ENCODE measurements around the gene NANOG. TPM values are rescaled to one million over a fixed set of nuclear protein-coding genes. Genes with fewer than 3 reads are reported as not detected.
"Not testable (repeated sequence)": the region's sequence is repeated elsewhere in the genome, so short reads cannot be mapped to it uniquely, and the experiment has no call there.

Gene NANOG
- total RNA-seq, 1 donor from 2014 or later = not detected

DNA sequence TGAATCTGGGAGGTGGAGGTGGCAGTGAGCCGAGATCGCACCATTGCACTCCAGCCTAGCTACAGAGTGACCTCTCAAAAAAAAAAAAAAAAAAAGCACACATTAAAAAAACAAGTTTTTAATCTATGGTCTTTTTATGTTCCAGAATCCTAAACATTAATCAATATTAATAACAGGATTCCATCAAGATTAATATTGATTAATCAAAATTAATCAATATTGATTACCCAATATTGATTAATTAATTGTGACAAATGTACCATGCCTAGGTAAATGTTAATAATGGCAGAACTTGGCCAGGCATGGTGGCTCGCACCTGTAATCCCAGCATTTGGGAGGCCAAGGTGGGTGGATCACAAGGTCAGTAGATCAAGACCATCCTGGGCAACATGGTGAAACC lies 7.9 kb upstream of the NANOG start:
- Mint-ChIP-seq H3K4me3 (no peak overlapping the region), H3K36me3 (ENCODE audit: low read depth) (no peaks in the 10 kb centered on the region), H3K9me3 (no peaks in the 10 kb centered on the region), H3K27ac (no peak overlapping the region), H3K27me3 (peaks cover 6% of the 10 kb centered on the region), H3K4me1 (no peaks in the 10 kb centered on the region)
- intact Hi-C loops (cut with micrococcal nuclease) = no loop called here
- ChIA-PET POLR2A (no interaction called here), CTCF (interaction anchor here (1.0 kb wide), 1 partner anchor 52 kb away, joined by 4 read pairs; no protein-coding TSS in a partner anchor)
- DNase-seq = no peak
- ATAC-seq (ENCODE audit: low read depth) = no peak
- TF ChIP-seq, protein P1, sequence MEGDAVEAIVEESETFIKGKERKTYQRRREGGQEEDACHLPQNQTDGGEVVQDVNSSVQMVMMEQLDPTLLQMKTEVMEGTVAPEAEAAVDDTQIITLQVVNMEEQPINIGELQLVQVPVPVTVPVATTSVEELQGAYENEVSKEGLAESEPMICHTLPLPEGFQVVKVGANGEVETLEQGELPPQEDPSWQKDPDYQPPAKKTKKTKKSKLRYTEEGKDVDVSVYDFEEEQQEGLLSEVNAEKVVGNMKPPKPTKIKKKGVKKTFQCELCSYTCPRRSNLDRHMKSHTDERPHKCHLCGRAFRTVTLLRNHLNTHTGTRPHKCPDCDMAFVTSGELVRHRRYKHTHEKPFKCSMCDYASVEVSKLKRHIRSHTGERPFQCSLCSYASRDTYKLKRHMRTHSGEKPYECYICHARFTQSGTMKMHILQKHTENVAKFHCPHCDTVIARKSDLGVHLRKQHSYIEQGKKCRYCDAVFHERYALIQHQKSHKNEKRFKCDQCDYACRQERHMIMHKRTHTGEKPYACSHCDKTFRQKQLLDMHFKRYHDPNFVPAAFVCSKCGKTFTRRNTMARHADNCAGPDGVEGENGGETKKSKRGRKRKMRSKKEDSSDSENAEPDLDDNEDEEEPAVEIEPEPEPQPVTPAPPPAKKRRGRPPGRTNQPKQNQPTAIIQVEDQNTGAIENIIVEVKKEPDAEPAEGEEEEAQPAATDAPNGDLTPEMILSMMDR (IDR thresholded peaks at IDR 0.05) = no peak

DNA sequence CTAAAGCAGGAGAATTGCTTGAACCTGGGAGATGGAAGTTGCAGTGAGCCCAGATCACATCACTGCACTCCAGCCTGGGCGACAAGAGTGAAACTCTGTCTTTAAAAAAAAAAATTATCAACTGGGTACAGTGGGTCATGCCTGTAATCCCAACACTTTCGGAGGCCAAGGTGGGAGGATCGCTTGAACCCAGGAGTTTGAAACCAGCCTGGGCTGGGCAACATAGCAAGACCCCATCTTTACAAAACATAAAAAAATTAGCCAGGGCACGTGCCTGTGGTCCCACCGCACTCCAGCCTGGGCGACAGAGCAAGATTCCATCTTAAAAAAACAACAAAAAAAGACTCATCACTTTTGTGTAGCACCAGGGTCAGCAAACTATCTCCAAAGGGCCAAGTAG lies 7.1 kb upstream of the NANOG start:
- H3K4me1 Mint-ChIP-seq = no peaks in the 10 kb centered on the region
- H3K9me3 Mint-ChIP-seq = no peaks in the 10 kb centered on the region
- ChIA-PET POLR2A (no interaction called here), CTCF (no interaction called here)
- no peak overlapping the region for H3K27ac Mint-ChIP-seq
- DNase-seq = no peak
- H3K4me3 Mint-ChIP-seq = no peak overlapping the region
- no peaks in the 10 kb centered on the region for H3K36me3 Mint-ChIP-seq (ENCODE audit: low read depth)
- peaks cover 7% of the 10 kb centered on the region for H3K27me3 Mint-ChIP-seq
- ATAC-seq (ENCODE audit: low read depth) = no peak
- intact Hi-C loops (cut with micrococcal nuclease) = no loop called here
- TF ChIP-seq, protein P1 (IDR thresholded peaks at IDR 0.05) = no peak

- peaks cover 11% of the 10 kb centered on the region for H3K27me3 Mint-ChIP-seq
- H3K27ac Mint-ChIP-seq; H3K9me3 Mint-ChIP-seq; H3K36me3 Mint-ChIP-seq (ENCODE audit: low read depth); H3K4me1 Mint-ChIP-seq; DNase-seq; H3K4me3 Mint-ChIP-seq; intact Hi-C loops (cut with micrococcal nuclease); CTCF ChIA-PET; POLR2A ChIA-PET; ATAC-seq (ENCODE audit: low read depth): not testable (repeated sequence)
Observed at GRCh38 chr12:7783433-7783832, 5.8 kb upstream of the NANOG start.

GRCh38 chr12:7784701-7785100 lies 4.5 kb upstream of the NANOG start:
- POLR2A ChIA-PET = no interaction called here
- no peak for DNase-seq
- peaks cover 12% of the 10 kb centered on the region for H3K27me3 Mint-ChIP-seq

DNA sequence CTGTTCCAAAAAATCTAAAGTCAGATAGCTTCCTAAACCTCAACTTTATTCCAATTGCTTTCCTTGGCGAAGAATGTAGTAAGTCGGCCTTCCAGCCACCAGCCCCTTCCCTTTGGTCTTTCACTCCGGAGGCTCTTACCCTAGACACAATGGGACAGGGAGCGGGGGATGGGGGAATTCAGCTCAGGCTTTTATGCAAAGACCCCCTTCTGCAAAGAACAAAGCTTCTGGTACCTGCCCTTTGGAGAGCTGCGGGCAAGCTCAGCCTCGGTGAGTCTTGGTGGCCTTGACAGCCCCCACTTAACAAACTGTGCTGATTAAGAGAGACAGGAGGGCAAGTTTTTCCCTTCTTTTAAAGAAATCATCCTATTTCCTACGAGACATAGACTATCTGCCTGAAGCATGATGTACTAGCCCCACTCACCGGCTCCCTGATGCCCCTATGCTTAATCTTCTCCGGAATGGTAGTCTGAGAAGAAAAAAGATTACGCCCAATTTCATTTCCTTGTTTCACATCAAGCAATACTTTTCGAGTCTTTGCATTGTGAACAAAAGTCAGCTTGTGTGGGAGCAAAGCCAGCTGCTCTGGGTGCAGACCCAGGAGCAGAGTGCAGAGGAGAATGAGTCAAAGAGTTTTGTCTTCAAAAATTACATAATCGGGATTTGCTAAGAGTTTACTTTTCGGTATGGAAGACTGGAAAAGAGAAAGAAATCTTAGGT lies 1.5 kb upstream of the NANOG start:
- no peaks in the 10 kb centered on the region for H3K36me3 Mint-ChIP-seq (ENCODE audit: low read depth)
- H3K9me3 Mint-ChIP-seq = no peaks in the 10 kb centered on the region
- intact Hi-C loops (cut with micrococcal nuclease) = no loop called here
- no peak overlapping the region for H3K27ac Mint-ChIP-seq
- TF ChIP-seq, protein P1 (IDR thresholded peaks at IDR 0.05) = no peak
- H3K4me3 Mint-ChIP-seq = no peak overlapping the region
- DNase-seq (no peak), ATAC-seq (ENCODE audit: low read depth) (no peak)
- ChIA-PET POLR2A (no interaction called here), CTCF (no interaction called here)
- H3K4me1 Mint-ChIP-seq = no peaks in the 10 kb centered on the region
- H3K27me3 Mint-ChIP-seq = peaks cover 12% of the 10 kb centered on the region

More at GRCh38 chr12:7784701-7785100, 4.5 kb upstream of the NANOG start:
- Mint-ChIP-seq H3K27ac (no peak overlapping the region), H3K9me3 (no peaks in the 10 kb centered on the region), H3K36me3 (ENCODE audit: low read depth) (no peaks in the 10 kb centered on the region), H3K4me3 (no peak overlapping the region), H3K4me1 (no peaks in the 10 kb centered on the region)
- CTCF ChIA-PET = no interaction called here
- no peak for ATAC-seq (ENCODE audit: low read depth)
- TF ChIP-seq, protein P1 (IDR thresholded peaks at IDR 0.05) = no peak
- intact Hi-C loops (cut with micrococcal nuclease) = no loop called here

DNA sequence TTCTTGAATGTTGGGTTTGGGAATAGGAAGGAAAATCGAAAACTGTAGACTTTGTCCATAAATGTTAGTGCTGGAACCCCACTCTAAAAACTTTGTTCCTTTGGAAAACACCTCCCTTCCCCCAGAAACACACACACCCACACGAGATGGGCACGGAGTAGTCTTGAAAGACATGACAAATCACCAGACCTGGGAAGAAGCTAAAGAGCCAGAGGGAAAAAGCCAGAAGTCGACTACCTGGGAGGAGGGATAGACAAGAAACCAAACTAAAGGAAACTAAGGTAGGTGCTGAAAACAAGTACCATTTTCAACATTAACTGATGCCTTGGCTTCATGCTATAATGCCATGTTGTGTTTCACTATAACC lies 925 bp upstream of the NANOG start:
- Mint-ChIP-seq H3K9me3 (no peaks in the 10 kb centered on the region), H3K4me1 (no peaks in the 10 kb centered on the region), H3K4me3 (no peak overlapping the region), H3K36me3 (ENCODE audit: low read depth) (no peaks in the 10 kb centered on the region), H3K27me3 (peaks cover 12% of the 10 kb centered on the region), H3K27ac (no peak overlapping the region)
- CTCF ChIA-PET = no interaction called here
- TF ChIP-seq, protein P1 (IDR thresholded peaks at IDR 0.05) = no peak
- intact Hi-C loops (cut with micrococcal nuclease) = no loop called here
- DNase-seq = no peak
- no peak for ATAC-seq (ENCODE audit: low read depth)
- POLR2A ChIA-PET = no interaction called here

All from activated B cell treated with CpG ODN at 0.5 μM for 24 hours (primary cell).